HepG2 (cell line): ENCODE measurements around the gene CREB1. TPM values are rescaled to one million over a fixed set of nuclear protein-coding genes. Genes with fewer than 3 reads are reported as not detected.

ENCODE experiments used
- FOXJ3 ChIP-seq: sonication (generic); formaldehyde crosslinking; IDR thresholded peaks from 2 replicates; pipeline ENCODE4 v1.4.0; 2020; ENCODE audit warnings: missing genetic modification reagents, mild to moderate bottlenecking, borderline replicate concordance
- FOXM1 ChIP-seq: sonication (generic); formaldehyde crosslinking; IDR thresholded peaks from 2 replicates; pipeline ENCODE4 v1.5.0; 2020; ENCODE audit warnings: missing genetic modification reagents
- GZF1 ChIP-seq: sonication (generic); formaldehyde crosslinking; IDR thresholded peaks from 2 replicates; pipeline ENCODE4 v1.5.1; 2020; ENCODE audit warnings: mild to moderate bottlenecking, missing genetic modification reagents
- HNRNPK ChIP-seq: fragments of 200-400 bp; formaldehyde crosslinking; IDR thresholded peaks from 2 replicates; pipeline ENCODE4 v1.6.1; 2018; ENCODE audit warnings: low read length, low read depth, moderate library complexity, mild to moderate bottlenecking; ENCODE audit not compliant: poor library complexity, severe bottlenecking
- KMT2A ChIP-seq: sonication (generic); formaldehyde crosslinking; IDR thresholded peaks from 2 replicates; pipeline ENCODE4 v1.4.0; 2020; ENCODE audit warnings: missing genetic modification reagents
- PAX8 ChIP-seq: sonication (generic); formaldehyde crosslinking; IDR thresholded peaks from 2 replicates; pipeline ENCODE4 v1.8.0; 2022; ENCODE audit warnings: mild to moderate bottlenecking, missing genetic modification reagents, borderline replicate concordance
- PLSCR1 ChIP-seq: sonication (generic); formaldehyde crosslinking; IDR thresholded peaks from 2 replicates; pipeline ENCODE4 v1.5.0; 2020; ENCODE audit warnings: missing genetic modification reagents, mild to moderate bottlenecking, borderline replicate concordance
- POLR2AphosphoS2 ChIP-seq: IDR thresholded peaks from 2 replicates; pipeline ENCODE4 v1.6.1; 2011; ENCODE audit warnings: low read depth, low read length, improper control_type of control experiment
- TGIF2 ChIP-seq: IDR thresholded peaks from 2 replicates; pipeline ENCODE4 v1.6.1; 2016; ENCODE audit warnings: control low read depth, missing compliant biosample characterization
- ZNF646 ChIP-seq: sonication (generic); formaldehyde crosslinking; IDR thresholded peaks from 2 replicates; pipeline ENCODE4 v1.9.0; 2021; ENCODE audit warnings: mild to moderate bottlenecking, missing genetic modification reagents
- ZNF772 ChIP-seq: sonication (generic); formaldehyde crosslinking; IDR thresholded peaks from 2 replicates; pipeline ENCODE4 v1.5.0; 2020; ENCODE audit warnings: mild to moderate bottlenecking, missing genetic modification reagents
- polyA plus RNA-seq, 8 experiments: library from polyadenylated mRNA; depleted of rRNA in 3 of 8; stranded (reverse) in 7 of 8; unstranded in 1 of 8; fragments of >200 nt; fragmentation: Illumina TruSeq in 4 of 8; extraction: Trizol in 4 of 8; gene quantifications; 2 replicates each; pipeline versions ENCODE4 v1.2.1 to v1.2.3, GENCODE V29; 2011 to 2016; ENCODE audit warnings: low read depth in 4 of 8, missing spikeins in 1 of 8, mixed read lengths in 1 of 8; ENCODE audit not compliant: insufficient read depth in 1 of 8
- total RNA-seq, 5 experiments: library from RNA; depleted of rRNA; stranded (reverse); fragments of >200 nt; fragmentation: Illumina TruSeq; extraction: Trizol; gene quantifications; 2 replicates each; pipeline ENCODE4 v1.2.3, GENCODE V29; 2016; ENCODE audit warnings: low read depth in 1 of 5
- TF ChIP-seq, protein P1 (sequence below): sonication (generic); formaldehyde crosslinking; IDR thresholded peaks from 2 replicates; pipeline ENCODE4 v1.5.1; 2020; ENCODE audit warnings: mild to moderate bottlenecking, missing genetic modification reagents, moderate library complexity
- TF ChIP-seq, protein P2 (sequence below): sonication (generic); formaldehyde crosslinking; IDR thresholded peaks from 2 replicates; pipeline ENCODE4 v1.4.0; 2020; ENCODE audit warnings: mild to moderate bottlenecking, low read depth, missing genetic modification reagents

Gene CREB1
- total and polyA plus RNA-seq, 2 of the 13 experiments (the other 11 are each of a cell fraction or from before 2014, with no cell fraction given) = 51.8 to 51.9 TPM

DNA sequence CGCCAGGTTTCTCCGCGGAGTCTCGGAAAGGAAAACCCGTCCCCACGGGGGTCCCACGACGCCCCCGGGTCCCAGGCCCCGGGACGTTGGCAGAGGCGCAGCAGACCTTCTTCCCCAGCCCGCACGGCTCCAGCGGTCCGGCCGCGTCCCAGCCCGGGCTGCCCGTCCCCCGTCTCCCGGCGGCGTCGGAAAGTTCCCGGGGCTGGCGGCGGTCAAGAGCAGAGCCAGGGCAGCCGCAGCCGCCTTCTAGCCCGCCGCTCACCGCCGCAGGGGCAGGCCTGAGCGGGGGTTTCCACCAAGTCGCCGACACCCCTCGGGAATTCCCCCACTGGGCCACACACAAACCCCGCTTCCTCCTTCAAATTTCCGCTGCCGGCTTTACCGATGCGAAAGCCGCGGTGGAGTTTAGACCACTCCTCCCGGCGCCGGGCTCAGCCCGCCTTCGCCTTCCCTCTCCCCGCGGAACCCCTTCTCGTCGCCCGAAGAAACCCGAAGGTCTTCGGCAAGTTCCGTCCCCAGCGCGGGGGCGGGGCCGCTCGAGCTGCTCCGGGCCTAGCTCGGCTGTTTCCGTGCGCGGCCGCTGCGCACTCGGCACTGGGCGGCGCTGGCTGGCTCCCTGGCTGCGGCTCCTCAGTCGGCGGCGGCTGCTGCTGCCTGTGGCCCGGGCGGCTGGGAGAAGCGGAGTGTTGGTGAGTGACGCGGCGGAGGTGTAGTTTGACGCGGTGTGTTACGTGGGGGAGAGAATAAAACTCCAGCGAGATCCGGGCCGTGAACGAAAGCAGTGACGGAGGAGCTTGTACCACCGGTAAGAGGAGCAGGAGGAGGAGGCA is at the start of gene CREB1 (continued):
- TF ChIP-seq, protein P1, sequence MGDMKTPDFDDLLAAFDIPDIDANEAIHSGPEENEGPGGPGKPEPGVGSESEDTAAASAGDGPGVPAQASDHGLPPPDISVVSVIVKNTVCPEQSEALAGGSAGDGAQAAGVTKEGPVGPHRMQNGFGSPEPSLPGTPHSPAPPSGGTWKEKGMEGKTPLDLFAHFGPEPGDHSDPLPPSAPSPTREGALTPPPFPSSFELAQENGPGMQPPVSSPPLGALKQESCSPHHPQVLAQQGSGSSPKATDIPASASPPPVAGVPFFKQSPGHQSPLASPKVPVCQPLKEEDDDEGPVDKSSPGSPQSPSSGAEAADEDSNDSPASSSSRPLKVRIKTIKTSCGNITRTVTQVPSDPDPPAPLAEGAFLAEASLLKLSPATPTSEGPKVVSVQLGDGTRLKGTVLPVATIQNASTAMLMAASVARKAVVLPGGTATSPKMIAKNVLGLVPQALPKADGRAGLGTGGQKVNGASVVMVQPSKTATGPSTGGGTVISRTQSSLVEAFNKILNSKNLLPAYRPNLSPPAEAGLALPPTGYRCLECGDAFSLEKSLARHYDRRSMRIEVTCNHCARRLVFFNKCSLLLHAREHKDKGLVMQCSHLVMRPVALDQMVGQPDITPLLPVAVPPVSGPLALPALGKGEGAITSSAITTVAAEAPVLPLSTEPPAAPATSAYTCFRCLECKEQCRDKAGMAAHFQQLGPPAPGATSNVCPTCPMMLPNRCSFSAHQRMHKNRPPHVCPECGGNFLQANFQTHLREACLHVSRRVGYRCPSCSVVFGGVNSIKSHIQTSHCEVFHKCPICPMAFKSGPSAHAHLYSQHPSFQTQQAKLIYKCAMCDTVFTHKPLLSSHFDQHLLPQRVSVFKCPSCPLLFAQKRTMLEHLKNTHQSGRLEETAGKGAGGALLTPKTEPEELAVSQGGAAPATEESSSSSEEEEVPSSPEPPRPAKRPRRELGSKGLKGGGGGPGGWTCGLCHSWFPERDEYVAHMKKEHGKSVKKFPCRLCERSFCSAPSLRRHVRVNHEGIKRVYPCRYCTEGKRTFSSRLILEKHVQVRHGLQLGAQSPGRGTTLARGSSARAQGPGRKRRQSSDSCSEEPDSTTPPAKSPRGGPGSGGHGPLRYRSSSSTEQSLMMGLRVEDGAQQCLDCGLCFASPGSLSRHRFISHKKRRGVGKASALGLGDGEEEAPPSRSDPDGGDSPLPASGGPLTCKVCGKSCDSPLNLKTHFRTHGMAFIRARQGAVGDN = peak; percentile 92
- TF ChIP-seq ZNF646 (CRISPR knock-in tag) (no peak), GZF1 (no peak; the same call in 1 of the 2 replicates), PAX8 (peak; percentile 95), FOXM1 (CRISPR knock-in tag) (no peak), HNRNPK (peak; percentile 49), PLSCR1 (no peak; the same call in 1 of the 2 replicates), KMT2A (peak; percentile 67; the same call in 1 of the 2 replicates), FOXJ3 (CRISPR knock-in tag) (no peak), TGIF2 (CRISPR knock-in tag) (no peak), ZNF772 (CRISPR knock-in tag) (peak; percentile 91; the same call in 1 of the 2 replicates), POLR2AphosphoS2 (peak; percentile 76; the same call in 1 of the 2 replicates)
- TF ChIP-seq, protein P2, sequence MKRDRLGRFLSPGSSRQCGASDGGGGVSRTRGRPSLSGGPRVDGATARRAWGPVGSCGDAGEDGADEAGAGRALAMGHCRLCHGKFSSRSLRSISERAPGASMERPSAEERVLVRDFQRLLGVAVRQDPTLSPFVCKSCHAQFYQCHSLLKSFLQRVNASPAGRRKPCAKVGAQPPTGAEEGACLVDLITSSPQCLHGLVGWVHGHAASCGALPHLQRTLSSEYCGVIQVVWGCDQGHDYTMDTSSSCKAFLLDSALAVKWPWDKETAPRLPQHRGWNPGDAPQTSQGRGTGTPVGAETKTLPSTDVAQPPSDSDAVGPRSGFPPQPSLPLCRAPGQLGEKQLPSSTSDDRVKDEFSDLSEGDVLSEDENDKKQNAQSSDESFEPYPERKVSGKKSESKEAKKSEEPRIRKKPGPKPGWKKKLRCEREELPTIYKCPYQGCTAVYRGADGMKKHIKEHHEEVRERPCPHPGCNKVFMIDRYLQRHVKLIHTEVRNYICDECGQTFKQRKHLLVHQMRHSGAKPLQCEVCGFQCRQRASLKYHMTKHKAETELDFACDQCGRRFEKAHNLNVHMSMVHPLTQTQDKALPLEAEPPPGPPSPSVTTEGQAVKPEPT = peak; percentile 90
